GM12878 (cell line): ENCODE data around the gene PMEL. TPM values are rescaled to one million over a fixed set of nuclear protein-coding genes. Genes with fewer than 3 reads are reported as not detected.

Experiments
- BACH1 ChIP-seq: fragments of 450-650 bp; IDR thresholded peaks from 2 replicates; pipeline ENCODE4 v1.6.1; 2017; ENCODE audit warnings: mild to moderate bottlenecking, borderline replicate concordance
- BHLHE40 ChIP-seq, 2 experiments: fragments of 450-650 bp in 1 of 2; IDR thresholded peaks; 2 replicates each; pipeline ENCODE4 v1.6.1; 2011 to 2017; ENCODE audit warnings: low read depth in 2 of 2, borderline replicate concordance in 1 of 2, improper control_type of control experiment in 1 of 2, low read length in 1 of 2, mild to moderate bottlenecking in 1 of 2
- CEBPB ChIP-seq, 2 experiments: fragments of 150-350 bp in 1 of 2; IDR thresholded peaks; 2 replicates each; pipeline ENCODE4 v1.6.1; 2012 to 2014; ENCODE audit warnings: low read depth in 2 of 2, low read length in 2 of 2, borderline replicate concordance in 1 of 2, inconsistent platforms in 1 of 2
- CUX1 ChIP-seq: IDR thresholded peaks from 2 replicates; pipeline ENCODE4 v1.6.1; 2012; ENCODE audit warnings: improper control_type of control experiment, low read depth, low read length; ENCODE audit not compliant: insufficient replicate concordance
- ELK1 ChIP-seq: IDR thresholded peaks from 2 replicates; pipeline ENCODE4 v1.6.1; 2012; ENCODE audit warnings: low read depth, low read length, improper control_type of control experiment
- HCFC1 ChIP-seq: fragments of 150-350 bp; IDR thresholded peaks from 2 replicates; pipeline ENCODE4 v1.6.1; 2014; ENCODE audit warnings: low read length
- HDAC6 ChIP-seq: fragments of 200-600 bp; sonication (generic); IDR thresholded peaks from one replicate; pipeline ENCODE4 v1.8.0; 2017; ENCODE audit warnings: antibody characterized with exemption; ENCODE audit not compliant: unreplicated experiment
- LARP7 ChIP-seq: fragments of 450-650 bp; IDR thresholded peaks from 2 replicates; pipeline ENCODE4 v1.6.1; 2017; ENCODE audit warnings: mild to moderate bottlenecking
- MTA3 ChIP-seq: IDR thresholded peaks from 2 replicates; pipeline ENCODE4 v1.6.1; 2012; ENCODE audit warnings: low read length, inconsistent platforms, borderline replicate concordance
- PML ChIP-seq: IDR thresholded peaks from 2 replicates; pipeline ENCODE4 v1.6.1; 2012; ENCODE audit warnings: low read length, inconsistent platforms
- PRDM15 ChIP-seq: fragments of 450-650 bp; formaldehyde crosslinking; IDR thresholded peaks from 2 replicates; pipeline ENCODE4 v1.4.0; 2020; ENCODE audit warnings: mild to moderate bottlenecking, moderate library complexity
- SIX5 ChIP-seq: IDR thresholded peaks from 2 replicates; pipeline ENCODE4 v1.6.1; 2011; ENCODE audit warnings: mild to moderate bottlenecking, low read depth, low read length, moderate library complexity; ENCODE audit not compliant: severe bottlenecking
- SREBF2 ChIP-seq: IDR thresholded peaks from 2 replicates; pipeline ENCODE4 v1.6.1; 2012; ENCODE audit warnings: mild to moderate bottlenecking, low read length
- STAT3 ChIP-seq: IDR thresholded peaks from 2 replicates; pipeline ENCODE4 v1.6.1; 2011; ENCODE audit warnings: low read depth, low read length, improper control_type of control experiment
- TAF1 ChIP-seq: IDR thresholded peaks from 2 replicates; pipeline ENCODE4 v1.6.1; 2011; ENCODE audit warnings: mild to moderate bottlenecking, low read depth, low read length, borderline replicate concordance
- polyA plus RNA-seq, 11 experiments: library from polyadenylated mRNA; depleted of rRNA in 4 of 11; unstranded in 6 of 11; stranded (reverse) in 5 of 11; fragments of >200 nt; fragmentation: Nextera tagmentation in 4 of 11; fragmentation: Illumina TruSeq in 1 of 11; extraction: Ambion mirVana in 4 of 11; extraction: Trizol in 1 of 11; gene quantifications; 1 replicate in 1 of 11; 2 replicates in 10 of 11; pipeline versions ENCODE4 v1.2.1 to v1.2.3, GENCODE V29; 2011 to 2016; ENCODE audit warnings: inconsistent platforms in 2 of 11, missing spikeins in 2 of 11, low read depth in 1 of 11
- total RNA-seq, 4 experiments: library from RNA; depleted of rRNA in 3 of 4; stranded (reverse); fragments of >200 nt in 3 of 4; fragmentation: Illumina TruSeq in 1 of 4; extraction: Trizol in 1 of 4; gene quantifications; 2 replicates each; pipeline versions ENCODE4 v1.2.1 to v1.2.3, GENCODE V29; 2013 to 2021

The PMEL gene
- total and polyA plus RNA-seq, 10 of the 15 experiments (the other 5 are each of a cell fraction or from before 2014, with no cell fraction given), result 0.32 to 1.6 (median 0.56) TPM

GRCh38 chr12:55927588-55928502 is 38.0 kb downstream of the PMEL start, which contains the start of gene PYM1 (continued):
- TF ChIP-seq PRDM15 (CRISPR knock-in tag) (no peak), STAT3 (no peak), HCFC1 (no peak), TAF1 (peak; percentile 58; the same call in 1 of the 2 replicates), SIX5 (no peak), HDAC6 (no peak), LARP7 (no peak; the same call in 1 of the 2 replicates), BHLHE40 (IDR thresholded peaks at IDR 0.05; ENCODE audit: borderline replicate concordance in 1 of 2, low read depth in 2 of 2, low read length in 1 of 2) (peak in 1 of 2 experiments; percentile 57; a peak in 1 of 4 replicates), ELK1 (no peak), PML (no peak), MTA3 (no peak), SREBF2 (no peak), BACH1 (no peak; the same call in 1 of the 2 replicates), CEBPB (IDR thresholded peaks at IDR 0.05; ENCODE audit: borderline replicate concordance in 1 of 2, low read depth in 2 of 2, low read length in 2 of 2) (no peak), CUX1 (no peak)
